HG02571 (cell line): Measurements from ENCODE around the gene SKAP1.

Source experiments
- ATAC-seq: cut with Tn5 transposase; IDR thresholded peaks from one replicate; pipeline ENCODE4 v1.9.1; 2021; ENCODE audit warnings: mild to moderate bottlenecking, moderate library complexity; ENCODE audit not compliant: unreplicated experiment

The SKAP1 gene

GRCh38 chr17:48153691-48154358 lies 276.2 kb downstream of the SKAP1 start:
- no peak for ATAC-seq

- no peak for ATAC-seq
Observed at GRCh38 chr17:48152289-48152688, 277.7 kb downstream of the SKAP1 start.

GRCh38 chr17:48151220-48151619 lies 278.8 kb downstream of the SKAP1 start:
- ATAC-seq: no peak

- no peak for ATAC-seq
Observed at GRCh38 chr17:48150597-48151001, 279.4 kb downstream of the SKAP1 start.

- no peak for ATAC-seq
Observed at GRCh38 chr17:48149787-48150463, 280.1 kb downstream of the SKAP1 start.

GRCh38 chr17:48148854-48149786 lies 280.9 kb downstream of the SKAP1 start:
- ATAC-seq: no peak

GRCh38 chr17:48148029-48148770 lies 281.8 kb downstream of the SKAP1 start:
- no peak for ATAC-seq

- ATAC-seq: no peak
Observed at GRCh38 chr17:48144976-48145798, 284.8 kb downstream of the SKAP1 start.

GRCh38 chr17:48144231-48144630 lies 285.8 kb downstream of the SKAP1 start:
- ATAC-seq: no peak

GRCh38 chr17:48143629-48144028 lies 286.4 kb downstream of the SKAP1 start:
- no peak for ATAC-seq

GRCh38 chr17:48139944-48140343 lies 290.1 kb downstream of the SKAP1 start:
- no peak for ATAC-seq

- no peak for ATAC-seq
Observed at GRCh38 chr17:48137656-48138055, 292.4 kb downstream of the SKAP1 start.

GRCh38 chr17:48134912-48135480 lies 295.0 kb downstream of the SKAP1 start:
- ATAC-seq: no peak

- no peak for ATAC-seq
Observed at GRCh38 chr17:48132385-48132784, 297.6 kb downstream of the SKAP1 start.

GRCh38 chr17:48131216-48131824 lies 298.7 kb downstream of the SKAP1 start:
- no peak for ATAC-seq

- no peak for ATAC-seq
Observed at GRCh38 chr17:48129981-48130380, 300.0 kb downstream of the SKAP1 start.

GRCh38 chr17:48128400-48128799 lies 301.6 kb downstream of the SKAP1 start:
- ATAC-seq: no peak

GRCh38 chr17:48127371-48128051 lies 302.5 kb downstream of the SKAP1 start:
- no peak for ATAC-seq

- no peak for ATAC-seq
Observed at GRCh38 chr17:48126532-48126850, 303.5 kb downstream of the SKAP1 start.
